ENCODE results near the gene PLPP1.

DNA sequence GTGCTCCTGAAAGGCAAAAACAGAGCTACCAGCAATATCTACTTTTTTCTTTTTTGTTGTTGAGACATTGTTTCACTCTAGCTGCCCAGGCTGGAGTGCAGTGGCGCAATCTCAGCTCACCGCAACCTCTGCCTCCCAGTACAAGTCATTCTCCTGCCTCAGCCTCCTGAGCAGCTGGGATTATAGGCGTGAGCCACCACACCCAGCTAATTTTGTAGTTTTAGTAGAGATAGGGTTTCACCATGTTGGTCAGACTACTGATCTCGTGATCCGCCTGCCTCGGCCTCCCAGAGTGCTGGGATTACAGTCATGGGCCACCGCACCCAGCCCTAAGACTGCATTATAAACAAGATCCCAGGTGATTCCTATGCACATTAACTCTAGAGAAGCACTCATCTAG lies 17.0 kb downstream of the PLPP1 start:
- TF ChIP-seq, protein P1, sequence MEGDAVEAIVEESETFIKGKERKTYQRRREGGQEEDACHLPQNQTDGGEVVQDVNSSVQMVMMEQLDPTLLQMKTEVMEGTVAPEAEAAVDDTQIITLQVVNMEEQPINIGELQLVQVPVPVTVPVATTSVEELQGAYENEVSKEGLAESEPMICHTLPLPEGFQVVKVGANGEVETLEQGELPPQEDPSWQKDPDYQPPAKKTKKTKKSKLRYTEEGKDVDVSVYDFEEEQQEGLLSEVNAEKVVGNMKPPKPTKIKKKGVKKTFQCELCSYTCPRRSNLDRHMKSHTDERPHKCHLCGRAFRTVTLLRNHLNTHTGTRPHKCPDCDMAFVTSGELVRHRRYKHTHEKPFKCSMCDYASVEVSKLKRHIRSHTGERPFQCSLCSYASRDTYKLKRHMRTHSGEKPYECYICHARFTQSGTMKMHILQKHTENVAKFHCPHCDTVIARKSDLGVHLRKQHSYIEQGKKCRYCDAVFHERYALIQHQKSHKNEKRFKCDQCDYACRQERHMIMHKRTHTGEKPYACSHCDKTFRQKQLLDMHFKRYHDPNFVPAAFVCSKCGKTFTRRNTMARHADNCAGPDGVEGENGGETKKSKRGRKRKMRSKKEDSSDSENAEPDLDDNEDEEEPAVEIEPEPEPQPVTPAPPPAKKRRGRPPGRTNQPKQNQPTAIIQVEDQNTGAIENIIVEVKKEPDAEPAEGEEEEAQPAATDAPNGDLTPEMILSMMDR (IDR thresholded peaks at IDR 0.05) = no peak
- no peak for TF ChIP-seq POLR2A (IDR thresholded peaks at IDR 0.05)

Measured in testis (tissue), 2 donors.